ENCODE data around the gene ZNF529.

The ZNF529 gene

DNA sequence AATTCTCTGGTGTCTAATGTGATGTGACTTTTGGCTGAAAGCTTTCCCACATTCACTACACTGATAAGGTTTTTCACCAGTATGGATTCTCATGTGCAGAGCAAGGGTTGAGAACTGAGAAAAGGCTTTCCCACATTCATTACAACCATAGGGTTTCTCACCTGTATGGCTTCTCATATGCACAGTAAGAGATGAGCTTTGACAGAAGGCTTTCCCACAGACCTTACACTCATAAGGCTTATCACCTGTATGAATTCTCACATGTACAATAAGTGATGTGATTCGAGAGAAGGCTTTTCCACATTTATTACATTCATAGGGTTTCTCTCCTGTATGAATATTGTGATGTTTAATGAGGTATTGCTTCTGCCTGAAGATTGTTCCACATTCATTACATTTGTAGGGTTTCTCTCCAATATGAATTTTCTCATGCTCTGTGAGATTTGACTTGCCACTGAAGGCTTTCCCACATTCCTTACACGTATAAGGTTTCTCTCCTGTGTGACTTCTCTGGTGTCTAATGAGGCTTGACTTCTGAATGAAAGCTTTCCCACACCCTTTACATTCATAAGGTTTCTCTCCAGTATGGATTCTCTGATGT is 59.0 kb downstream of the ZNF529 start:
- in situ Hi-C loops (cut with MboI; ENCODE audit: low sequenced_read_pairs) = no loop called here

DNA sequence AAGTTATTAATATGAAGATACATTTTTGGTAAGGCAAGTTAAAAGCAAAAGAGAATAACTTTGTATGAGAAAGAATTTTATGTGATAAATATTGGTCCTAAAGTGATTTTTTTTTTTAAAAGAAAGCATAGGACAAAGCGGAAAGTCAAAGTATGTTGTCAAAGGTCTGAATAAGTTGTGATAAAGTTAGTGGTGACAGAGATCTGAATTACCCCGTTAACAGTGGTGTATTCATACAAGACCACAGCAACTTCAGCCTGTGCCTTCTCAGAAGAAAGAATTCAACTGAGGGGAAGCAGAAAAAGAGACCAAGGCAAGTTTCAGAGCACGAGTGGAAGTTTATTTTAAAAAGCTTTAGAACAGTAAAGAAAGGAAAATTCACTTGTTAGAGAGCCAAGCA is 64.8 kb downstream of the ZNF529 start:
- in situ Hi-C loops (cut with MboI; ENCODE audit: low sequenced_read_pairs) = no loop called here

DNA sequence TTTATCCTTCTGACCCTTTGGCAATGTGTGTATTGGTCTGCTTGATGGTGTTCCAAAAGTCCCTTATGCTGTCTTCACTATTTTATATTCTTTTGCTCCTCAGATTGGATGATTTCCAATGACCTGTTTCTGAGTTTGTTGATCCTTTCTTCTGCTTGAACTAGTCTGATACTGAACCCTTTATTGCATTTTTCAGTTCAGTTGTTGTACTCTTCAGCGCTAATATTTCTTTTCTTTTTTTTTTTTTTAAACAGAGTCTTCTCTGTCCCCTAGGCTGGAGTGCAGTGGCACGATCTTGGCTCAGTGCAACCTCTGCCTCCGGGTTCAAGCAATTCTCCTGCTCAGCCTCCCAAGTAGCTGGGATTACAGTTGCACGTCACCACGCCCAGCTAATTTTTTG is 71.1 kb downstream of the ZNF529 start:
- in situ Hi-C loops (cut with MboI; ENCODE audit: low sequenced_read_pairs) = no loop called here

DNA sequence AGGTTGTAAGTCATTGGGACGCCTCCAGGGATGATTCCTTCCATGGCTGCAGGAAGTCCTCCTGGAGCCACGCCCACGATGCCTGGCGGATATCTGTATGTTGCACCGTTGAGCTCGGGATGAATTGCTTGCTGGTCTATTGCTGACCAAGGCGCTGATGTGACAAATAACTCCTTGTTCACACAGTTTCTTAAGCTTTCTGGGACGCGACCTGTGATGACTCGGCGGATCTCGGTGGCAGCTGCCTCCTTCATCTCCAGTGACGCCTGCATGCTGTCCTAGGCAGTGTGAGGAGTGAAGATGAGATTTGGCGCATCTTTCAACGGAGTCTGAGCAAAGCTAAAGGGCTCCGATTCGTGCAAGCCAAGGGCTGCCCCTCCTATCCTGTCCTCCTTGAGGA is 76.1 kb downstream of the ZNF529 start:
- in situ Hi-C loops (cut with MboI; ENCODE audit: low sequenced_read_pairs) = no loop called here

Data from HL-60/S4 treated with phorbol 12-myristate 13-acetate at 8.2 ng/mL for 4 days and 3 days (cell line).